Neural cell (in vitro differentiated cells): ENCODE measurements around the gene CEMIP2.

ENCODE experiments used
- CTCF ChIP-seq: fragments of 450-650 bp; IDR thresholded peaks from 2 replicates; pipeline ENCODE4 v1.5.1; 2014; ENCODE audit warnings: antibody characterized with exemption, mild to moderate bottlenecking, moderate library complexity; ENCODE audit not compliant: poor library complexity, severe bottlenecking
- EZH2 ChIP-seq: fragments of 200-600, 300-800 bp; shearing (Covaris generic), sonication (generic); IDR thresholded peaks from 2 replicates; pipeline ENCODE4 v1.6.1; 2014; ENCODE audit warnings: antibody characterized with exemption, low read length, borderline replicate concordance, mild to moderate bottlenecking; ENCODE audit not compliant: insufficient read depth, poor library complexity, severe bottlenecking
- POLR2AphosphoS5 ChIP-seq: IDR thresholded peaks from 2 replicates; pipeline ENCODE4 v1.6.1; 2012
- REST ChIP-seq: IDR thresholded peaks from 2 replicates; pipeline ENCODE4 v1.6.1; 2012; ENCODE audit warnings: borderline replicate concordance
- TAF1 ChIP-seq: IDR thresholded peaks from 2 replicates; pipeline ENCODE4 v1.6.1; 2012; ENCODE audit warnings: low read depth

- no peak for TF ChIP-seq EZH2
- no peak for TF ChIP-seq TAF1
- TF ChIP-seq CTCF = no peak
- no peak for TF ChIP-seq POLR2AphosphoS5
- TF ChIP-seq REST = no peak
Observed at GRCh38 chr9:71683598-71684235, 84.6 kb downstream of the CEMIP2 start.
